ENCODE data around the gene LPO.

Gene LPO

DNA sequence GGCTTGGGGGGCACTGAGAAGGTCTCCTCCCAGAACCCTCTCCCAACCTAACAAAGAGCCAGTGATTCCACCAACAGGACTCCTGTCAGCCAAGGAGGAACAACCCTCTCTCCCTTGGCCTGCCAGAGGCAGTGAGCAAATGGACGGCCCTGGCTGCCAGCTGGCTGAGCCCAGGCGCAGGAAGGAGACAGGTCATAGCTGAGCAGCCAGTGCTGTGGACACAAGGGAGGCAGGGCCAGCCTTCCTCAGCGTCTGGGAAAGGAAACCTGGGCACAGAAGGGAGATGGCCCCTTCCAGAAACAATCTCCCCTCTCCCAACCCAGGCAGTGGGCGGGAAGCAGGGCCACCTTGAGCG, 40.3 kb downstream of the LPO start:
- no peak for TF ChIP-seq CTCF (IDR thresholded peaks at IDR 0.05; ENCODE audit: low read depth, low read length)
- DNase-seq (ENCODE audit: extremely low read depth, low read depth): no peak

DNA sequence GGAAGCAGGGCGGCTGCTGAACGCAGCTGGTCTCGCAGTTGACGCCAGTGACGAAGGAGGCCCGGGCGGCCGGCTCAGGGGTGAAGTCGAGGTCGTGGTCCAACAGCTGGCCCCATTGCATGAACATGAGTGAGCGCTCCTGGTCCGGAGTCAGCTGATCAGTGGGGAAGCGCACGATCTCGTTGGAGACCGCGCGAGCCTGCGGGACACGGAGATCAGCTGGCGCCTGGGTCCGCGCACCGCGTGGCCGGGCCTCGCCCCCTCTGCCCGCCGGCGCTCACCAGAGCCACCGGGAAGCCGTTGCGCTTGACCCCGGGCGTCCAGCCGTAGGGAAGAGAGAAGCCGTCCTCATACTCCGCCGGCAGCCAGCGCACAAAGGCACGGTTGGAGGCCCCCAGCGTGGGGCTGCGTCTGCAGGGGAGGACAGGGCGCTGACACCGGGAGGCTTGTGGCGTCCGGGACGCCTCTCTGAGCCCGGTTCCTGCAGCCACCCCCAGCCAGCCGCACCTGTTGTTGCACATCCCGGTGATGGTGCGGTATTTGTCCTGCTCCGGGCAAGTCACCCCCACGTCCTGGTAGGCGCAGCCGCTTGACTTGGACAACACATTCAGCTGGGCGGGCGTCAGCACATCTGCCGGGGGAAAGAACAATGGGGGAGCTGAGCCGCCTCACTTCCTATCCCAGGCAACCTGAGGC, 40.8 kb downstream of the LPO start:
- DNase-seq (ENCODE audit: extremely low read depth, low read depth): no peak
- TF ChIP-seq CTCF (IDR thresholded peaks at IDR 0.05; ENCODE audit: low read depth, low read length): no peak

- TF ChIP-seq CTCF (IDR thresholded peaks at IDR 0.05; ENCODE audit: low read depth, low read length): no peak
- no peak for DNase-seq (ENCODE audit: extremely low read depth, low read depth)
These were observed 41.5 kb downstream of the LPO start for GRCh38 chr17:58279736-58280479.

DNA sequence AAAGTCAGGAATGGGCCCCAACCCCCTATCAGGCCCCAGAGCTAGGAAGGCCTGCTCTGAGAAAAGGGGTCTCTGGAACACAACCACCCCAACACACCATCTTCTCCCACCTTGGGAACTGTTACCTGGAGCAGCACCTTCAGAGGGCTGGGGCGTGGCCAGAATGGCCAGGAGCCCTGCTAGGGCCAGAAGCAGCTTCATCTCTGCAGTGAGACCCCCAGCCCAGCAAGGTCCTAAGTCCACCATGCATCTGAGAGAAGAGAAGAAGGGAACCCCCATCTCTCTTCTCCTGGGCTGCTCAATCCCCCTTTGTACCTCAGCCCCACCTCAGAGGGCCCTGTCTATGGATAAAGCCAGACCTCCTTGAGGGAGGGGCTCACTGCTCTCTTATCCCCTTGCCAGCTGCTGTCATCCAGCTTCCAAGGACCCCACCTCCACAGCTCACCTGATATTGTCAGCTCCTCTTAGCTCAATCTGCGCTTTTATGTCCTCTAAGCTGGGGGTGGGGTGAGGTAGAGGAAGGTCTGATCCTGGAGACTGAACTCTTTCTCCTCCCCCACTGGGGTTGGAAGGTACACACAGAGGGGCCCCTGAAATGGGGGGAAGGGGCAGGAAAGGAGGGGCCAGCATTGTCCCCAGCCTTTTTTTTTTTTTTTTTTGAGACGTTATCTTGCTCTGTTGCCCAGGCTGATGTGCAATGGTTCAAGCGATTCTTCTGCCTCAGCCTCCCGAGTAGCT, 42.3 kb downstream of the LPO start, which contains the start of gene MPO:
Gene MPO, minus strand, starts transcription at position 456 of the 738 bp plus-strand sequence. Its CDS starts 177 bp downstream, at position 279.
- DNase-seq (ENCODE audit: extremely low read depth, low read depth): no peak
- TF ChIP-seq CTCF (IDR thresholded peaks at IDR 0.05; ENCODE audit: low read depth, low read length): no peak

DNA sequence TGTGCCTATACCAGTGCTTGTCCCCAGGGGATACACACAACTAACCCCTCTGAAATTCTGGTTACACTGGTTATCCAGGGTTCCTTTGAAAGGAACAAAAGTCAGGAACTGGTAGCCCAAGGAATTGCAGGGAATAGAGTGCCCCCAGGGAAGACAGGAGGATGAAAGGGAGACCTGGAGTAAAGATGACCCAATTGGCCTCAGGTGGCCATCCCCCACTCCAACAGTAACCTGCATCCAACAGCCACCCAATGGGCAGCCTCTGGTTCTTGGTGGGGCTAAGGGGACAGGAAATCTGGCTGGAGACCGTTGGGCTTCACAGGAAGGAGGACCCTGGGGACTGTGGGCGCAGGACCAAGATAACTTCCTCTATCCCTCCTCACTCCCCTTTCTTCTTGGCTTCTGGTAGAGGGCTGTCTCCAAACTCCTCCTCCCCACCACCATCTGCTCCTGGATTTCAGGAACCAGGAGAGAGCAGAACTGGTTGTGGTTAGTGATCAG, 43.2 kb downstream of the LPO start:
- no peak for DNase-seq (ENCODE audit: extremely low read depth, low read depth)
- no peak for TF ChIP-seq CTCF (IDR thresholded peaks at IDR 0.05; ENCODE audit: low read depth, low read length)

DNA sequence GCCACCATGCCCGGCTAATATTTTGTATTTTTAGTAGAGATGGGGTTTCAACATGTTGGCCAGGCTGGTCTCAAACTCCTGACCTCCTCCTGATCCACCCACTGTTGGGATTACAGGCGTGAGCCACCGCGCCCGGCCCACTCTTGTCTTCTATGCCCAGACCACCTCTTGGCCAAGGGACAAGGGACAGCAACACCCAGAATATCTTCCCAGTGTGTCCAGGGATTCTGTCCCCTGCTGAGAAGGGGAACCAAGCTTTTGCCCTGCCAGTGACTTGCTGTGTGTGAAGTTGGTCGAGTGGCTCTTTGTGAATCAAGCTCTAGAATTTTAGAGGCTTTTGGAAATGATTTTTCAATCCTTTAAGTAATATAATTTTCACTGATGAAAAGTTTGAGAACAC, 44.1 kb downstream of the LPO start:
- no peak for DNase-seq (ENCODE audit: extremely low read depth, low read depth)
- TF ChIP-seq CTCF (IDR thresholded peaks at IDR 0.05; ENCODE audit: low read depth, low read length): no peak

All from AG09319 (cell line).